Central memory CD4-positive, alpha-beta T cell (primary cell): ENCODE measurements around the gene CTNNA2.

Experiments used
- DNase-seq: peaks from one replicate; pipeline ENCODE4 v3.0.0; 2022

CTNNA2 gene

DNA sequence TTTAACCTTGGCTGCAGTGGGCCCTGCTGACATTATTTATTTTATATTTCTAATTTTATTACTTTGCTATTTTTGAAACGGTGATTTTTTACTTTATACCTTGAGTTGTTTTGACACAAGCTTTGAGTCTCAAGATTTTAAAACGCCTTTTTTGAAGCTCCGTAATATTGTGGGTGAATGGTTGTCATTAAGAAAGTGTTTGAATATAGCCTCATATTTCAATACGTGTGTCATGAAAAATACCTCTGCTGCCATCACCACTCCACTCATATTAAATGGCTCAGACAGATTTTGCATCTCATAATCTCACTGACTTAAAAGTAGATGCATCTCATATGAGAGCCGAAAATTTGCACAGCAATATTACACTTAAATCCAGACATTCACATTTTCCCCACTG, 106.6 kb downstream of the CTNNA2 start:
- DNase-seq = no peak

DNA sequence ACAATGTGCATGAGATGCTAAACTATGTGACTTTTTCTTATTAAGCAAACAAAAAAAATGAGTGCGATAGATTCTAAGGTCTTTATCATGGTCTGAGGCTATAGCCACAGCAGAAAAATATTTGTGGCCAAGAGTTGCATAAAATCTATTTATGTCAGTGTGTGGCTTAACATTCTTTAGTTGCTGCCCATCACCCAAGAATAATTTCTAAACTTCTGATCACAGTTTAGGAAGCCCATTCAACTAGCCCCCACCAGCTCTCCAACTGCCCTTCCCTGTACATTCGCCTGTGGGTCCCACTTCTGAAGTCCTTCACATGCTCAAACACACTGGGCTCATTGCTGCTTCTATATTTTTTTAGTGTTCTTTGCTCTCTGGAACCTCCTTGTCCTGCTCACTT, 107.1 kb downstream of the CTNNA2 start:
- no peak for DNase-seq

DNA sequence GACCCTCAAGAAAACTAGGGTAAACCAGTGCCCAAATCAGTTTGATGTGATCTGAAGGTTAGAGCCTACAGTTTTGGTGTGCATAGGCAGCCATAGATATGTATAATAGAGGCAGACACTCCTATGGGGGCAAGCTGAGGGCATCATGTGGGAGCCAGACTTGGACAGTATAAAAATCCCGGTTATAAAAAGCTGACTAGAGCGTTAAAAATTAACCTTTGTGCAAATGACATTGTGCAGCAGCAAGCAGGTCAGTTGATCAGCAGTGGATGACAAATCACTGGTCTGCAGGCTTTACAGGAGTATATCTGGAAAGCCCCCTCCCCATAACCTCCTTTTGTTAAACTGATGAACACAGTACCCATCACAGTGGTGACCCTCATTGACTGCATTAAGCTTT, 107.8 kb downstream of the CTNNA2 start:
- no peak for DNase-seq

DNA sequence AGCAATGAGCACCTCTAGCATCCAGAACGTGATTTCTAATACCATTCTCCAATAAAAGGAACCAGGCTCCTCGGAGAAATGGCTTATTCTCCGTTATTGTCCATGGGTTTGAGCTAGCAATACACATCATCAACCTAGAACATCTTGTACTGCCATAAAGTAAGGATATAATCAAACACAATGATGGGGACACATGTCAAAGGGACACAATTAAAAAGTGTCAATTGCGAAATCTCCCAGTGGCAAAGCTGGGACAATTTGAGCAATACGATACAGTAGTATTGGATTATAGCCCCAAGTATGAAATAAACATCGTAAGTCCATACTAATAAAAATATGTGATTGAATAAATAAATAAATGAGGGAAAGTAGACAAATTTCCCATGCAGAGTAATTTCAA, 108.4 kb downstream of the CTNNA2 start:
- DNase-seq = no peak

DNA sequence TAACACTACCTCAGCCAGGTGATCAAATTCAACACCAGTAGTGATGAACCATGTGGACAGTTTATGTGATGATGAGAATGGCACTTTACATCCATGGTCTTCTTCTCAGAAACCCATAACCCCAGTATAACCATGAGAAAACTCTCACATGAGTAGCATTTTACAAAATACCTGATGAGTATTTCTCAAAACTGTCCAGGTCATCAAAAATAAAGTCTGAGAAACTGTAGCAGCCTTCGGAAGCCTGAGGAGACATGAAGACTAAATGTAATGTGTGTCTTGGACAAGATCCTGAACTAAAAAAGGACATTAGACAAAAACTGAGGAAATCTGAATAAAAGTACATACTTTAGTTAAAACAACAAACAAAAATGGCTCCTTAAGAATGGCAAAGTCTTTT, 108.9 kb downstream of the CTNNA2 start:
- no peak for DNase-seq

DNA sequence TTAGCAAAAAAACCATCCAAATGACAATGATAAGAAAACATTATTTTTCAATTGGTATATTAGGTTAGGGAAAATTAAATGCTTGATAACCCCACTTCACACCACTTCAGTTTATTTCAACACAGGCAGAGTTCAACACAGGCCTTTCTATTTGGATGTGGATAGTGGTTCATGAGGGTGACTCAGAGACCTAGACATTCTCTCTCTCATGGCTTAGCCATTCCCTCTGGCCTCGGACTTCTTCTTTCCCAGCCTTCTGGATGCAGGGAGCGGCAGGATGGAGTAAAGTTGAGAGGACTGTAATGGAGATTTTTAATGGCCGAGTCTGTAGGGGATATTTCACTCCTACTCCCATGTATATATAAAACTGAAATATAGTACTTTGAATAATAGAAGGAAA, 109.7 kb downstream of the CTNNA2 start:
- DNase-seq = no peak

DNA sequence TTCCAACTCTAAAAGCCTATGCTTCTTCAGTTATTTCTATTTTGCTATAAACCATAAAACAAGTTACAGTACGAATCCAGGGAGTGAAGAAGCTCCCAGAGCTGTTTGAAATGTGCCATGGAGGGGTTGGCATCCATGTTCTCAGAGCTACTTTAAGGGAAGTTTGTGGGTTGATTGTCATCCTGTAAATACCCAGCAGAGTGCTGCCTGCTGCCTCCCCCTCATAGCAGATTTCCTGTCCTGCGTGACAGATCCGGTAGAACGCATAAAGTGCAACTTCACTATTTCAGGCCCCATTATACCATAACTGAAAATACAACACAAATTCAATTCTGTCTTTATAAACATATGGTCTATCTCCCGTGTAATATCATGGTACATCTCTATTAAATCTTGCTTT, 114.4 kb downstream of the CTNNA2 start:
- DNase-seq = no peak

DNA sequence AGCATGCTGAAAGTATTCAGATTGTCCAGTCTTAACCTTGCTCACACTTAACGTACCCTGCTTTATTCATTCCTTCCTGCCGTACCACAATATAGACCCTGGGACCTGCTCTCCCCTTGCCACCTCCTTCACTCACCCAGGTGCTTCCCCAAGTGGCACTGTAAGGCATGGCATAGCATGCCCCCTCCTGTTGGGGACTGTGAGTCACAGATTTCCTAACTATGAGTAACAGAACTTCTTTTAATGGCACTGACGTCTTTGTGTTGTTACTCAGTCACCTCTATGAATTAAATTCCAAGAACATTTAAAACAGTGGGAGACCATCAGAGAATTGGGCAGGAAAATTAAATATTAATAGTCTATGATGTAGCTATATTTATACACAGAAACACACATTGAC, 117.2 kb downstream of the CTNNA2 start:
- no peak for DNase-seq

DNA sequence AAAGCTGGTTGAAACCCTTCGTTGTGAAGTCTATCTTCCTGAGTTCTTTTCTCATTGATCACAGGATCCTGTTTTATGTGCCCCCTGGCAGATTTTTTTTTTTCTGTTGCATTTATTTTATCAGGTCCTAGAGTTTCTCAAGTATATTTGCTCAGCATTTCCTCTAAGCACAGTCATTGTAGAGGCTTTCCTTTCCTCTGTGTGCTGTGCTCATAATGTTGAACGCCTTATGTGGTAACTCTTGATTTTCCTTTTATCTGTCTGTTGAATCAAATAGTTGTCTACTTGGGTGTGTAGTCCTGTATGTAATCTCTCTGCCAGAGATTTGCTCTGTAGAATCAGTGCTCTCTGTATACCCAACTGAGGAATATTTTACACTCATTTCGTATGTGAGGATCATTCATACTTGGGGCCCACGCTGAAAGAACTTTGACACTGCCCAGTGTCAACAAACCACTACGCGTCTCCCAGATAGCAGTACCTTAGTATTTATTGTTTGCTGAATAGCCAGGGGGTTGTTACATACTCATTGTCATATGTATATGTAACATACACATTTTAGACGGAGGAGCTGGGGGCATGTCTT, 118.2 kb downstream of the CTNNA2 start:
- DNase-seq = no peak

DNA sequence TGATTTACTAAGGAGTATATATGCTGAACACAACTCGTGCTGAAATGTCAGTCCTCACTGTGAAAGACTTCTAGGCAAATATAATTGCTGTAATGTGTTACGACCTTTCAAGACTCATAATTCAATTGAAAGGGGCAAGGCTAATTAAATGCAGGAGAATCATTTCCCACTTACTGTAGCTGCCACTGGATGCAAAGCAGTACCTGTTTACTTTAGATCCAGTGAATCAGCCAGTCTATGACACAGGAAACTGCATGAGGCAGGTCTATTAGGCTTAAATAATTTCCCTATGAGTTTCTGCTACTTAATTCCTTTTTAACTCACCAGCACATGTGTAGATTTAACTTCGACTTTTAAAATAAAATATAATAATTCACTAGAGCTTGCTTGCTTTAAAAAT, 125.6 kb downstream of the CTNNA2 start:
- DNase-seq = no peak

DNA sequence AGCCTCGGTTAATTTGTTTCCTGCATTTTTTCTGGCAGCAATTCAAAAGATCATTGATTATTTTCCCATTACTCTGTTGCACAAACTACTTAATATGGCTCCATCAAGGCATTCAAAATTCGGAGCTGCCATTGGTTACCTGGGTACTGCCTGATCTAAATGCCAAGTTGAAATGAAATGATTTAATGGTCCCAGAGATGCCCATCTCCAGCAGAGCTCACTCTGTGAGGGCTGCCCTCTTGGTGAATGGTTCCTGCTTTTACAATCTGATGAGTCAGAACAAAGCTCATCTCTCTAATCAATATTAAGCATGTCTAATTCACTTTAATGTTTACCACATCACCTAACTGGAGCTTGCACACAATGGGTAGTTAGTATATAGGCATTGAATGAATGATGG, 126.1 kb downstream of the CTNNA2 start:
- DNase-seq = no peak

DNA sequence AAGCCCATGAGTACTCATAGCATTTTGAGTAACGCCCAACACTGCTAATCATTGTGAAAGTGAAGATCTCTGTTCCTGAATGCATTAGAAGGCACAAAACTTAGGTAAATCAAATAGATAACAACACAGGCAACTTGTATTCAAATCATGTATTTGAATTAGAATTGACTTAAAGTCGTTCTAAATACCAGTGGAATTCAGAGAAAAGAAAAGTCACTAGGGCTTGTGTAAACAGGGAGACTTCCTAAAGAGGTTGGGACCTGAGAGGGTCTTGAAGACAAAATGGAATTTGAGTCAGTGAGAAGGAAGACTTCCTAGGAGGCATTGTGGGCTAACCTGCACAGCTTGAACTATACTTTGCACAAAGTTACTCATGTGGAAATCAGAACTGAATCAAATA, 127.2 kb downstream of the CTNNA2 start:
- no peak for DNase-seq

DNA sequence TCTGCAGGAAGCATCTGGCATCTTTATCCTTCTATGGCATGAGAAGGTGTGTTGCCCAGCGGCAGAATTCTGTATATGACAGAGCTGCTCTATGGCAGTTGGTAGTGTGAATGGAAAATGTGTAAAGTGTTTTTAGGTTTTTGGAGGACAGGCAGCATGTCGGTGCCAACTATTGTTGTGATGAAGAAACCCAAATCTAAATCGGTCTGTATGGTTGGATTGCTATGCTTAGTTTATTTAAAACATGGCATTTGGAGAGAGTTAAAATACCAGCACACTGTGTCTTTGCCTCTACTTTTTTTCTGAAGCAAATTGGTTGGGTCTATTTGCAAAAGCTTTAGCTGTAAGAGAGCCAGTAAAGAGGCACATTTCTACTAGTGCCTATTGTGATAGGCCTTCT, 136.7 kb downstream of the CTNNA2 start:
- DNase-seq = no peak

DNA sequence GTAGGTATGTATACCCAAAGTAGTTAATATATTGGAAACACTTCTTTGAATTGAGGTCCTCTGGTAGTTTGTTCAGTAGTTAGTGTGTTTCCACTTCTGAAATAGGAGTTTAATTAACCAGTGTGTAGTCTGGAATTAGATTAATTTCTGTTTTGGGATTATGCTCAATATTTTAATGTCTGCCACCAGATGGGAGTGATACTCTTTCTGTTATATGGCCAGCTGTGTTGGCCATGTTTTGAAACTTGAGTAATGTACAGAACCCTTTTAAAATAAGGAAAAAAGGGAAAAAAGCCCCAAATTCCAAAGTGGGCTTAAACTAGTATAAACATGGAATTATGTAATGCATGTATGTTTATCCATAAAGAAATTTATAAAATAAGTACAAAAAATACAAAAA, 147.7 kb downstream of the CTNNA2 start:
- no peak for DNase-seq

DNA sequence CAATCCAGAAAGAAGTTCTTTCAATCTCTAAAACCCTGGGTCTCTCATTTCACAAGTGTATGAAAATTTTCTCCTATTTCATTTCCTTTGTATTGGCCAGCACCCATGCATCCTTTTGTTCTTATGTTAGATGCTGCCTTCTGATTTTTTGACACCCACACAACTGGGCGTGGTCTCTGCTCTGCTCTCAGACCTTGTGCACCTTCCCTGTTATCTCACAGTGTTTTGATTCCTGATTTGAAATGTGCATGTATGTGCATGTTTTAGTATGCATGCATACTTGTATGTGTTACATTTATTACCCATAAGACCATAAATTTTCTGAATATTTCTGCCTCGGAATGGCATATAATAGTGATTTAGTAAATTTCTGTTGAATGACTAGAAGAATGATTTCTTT, 152.2 kb downstream of the CTNNA2 start:
- DNase-seq = no peak

DNA sequence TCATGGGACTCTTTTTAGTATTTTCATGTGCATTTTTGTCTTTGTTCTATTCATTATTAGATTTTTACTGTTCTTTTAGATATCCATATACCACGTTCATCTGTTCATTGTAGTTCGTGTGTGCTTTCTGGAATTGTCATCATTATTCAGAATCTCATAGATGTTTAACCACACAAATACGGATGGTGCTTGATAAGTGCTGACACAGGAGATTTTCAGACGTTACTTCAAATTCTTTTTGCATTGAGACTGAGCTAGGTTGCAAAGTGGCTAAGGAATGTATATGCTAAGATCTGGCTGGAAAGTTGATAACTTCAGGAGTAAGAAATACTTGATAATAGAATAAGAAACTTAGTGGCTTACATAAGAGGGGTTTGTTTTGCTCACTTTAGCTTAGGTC, 153.6 kb downstream of the CTNNA2 start:
- no peak for DNase-seq

DNA sequence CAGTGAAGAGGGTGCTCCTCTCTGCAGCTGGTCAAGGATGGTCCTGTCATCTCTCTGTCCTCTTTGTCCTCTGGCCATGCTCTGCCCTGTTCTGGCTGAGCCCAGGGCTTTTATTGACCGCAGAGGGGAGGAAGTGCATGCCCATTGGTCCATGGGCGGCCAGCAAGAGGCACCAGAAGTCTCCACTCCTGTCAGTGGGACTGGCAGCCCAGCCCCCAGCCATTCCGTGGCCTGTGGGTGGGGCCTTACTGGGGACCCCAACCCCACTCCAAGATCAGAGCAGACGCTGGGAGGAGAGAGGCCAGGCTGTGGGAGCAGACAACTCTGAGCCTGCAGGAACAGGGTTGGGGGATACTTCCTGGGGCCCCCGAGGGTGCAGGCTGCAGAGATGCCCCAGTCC, 156.9 kb downstream of the CTNNA2 start:
- DNase-seq = no peak

DNA sequence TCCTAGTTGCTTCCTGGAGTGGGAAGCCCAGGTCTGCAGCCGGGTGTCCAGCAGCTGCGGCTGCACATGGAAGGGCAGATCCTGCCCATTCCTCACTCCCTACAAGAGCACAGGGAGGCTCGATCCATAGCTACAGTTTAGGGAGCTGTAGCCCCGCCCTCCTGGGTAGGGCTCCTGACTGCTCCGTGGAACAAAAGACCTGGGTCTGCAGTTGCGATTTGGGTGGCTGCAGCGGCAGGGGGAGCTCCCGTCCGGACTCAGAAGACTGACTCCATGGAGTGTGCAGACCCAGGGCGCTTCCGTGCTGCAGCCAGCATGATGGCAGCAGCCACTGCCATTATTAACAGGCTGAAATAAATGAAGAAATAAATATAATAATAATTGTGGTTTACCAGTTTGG, 157.3 kb downstream of the CTNNA2 start:
- no peak for DNase-seq

DNA sequence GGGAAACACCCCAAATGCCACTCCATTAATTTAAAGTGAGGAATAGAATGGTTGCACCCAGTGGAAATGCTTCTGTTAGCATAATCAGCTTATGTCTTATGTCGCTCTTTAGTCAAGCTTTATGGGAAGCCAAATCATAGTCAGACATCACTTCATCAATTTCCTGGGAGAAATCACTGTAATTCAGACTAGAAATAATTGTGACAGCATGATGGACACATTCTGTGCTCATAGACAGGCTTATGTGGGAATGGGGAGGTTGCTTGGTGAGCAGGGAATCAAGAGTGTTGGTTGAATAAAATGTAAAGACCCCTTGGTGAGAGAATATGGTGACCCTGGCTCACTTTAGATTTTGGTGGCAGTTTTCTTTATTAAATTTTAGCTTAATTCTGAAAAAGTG, 174.0 kb downstream of the CTNNA2 start:
- DNase-seq = no peak

DNA sequence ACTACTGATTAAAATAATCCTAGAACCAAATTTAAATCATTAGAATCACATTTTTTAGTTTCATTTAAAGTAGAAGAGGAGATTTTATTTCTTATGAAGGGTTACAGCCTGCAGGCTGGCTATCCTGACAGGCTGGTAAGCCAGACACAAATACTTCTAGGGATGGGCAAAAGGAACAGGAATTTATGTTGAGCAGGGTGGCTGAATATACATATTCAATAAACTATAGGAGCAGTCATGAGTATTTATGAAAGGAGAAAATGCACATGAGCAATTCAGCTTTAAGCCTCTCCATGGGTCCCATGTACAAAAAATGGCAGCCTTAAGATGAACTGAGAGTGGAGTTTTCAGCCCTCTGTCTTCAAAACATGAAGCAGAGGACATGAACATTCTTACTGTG, 182.4 kb downstream of the CTNNA2 start:
- no peak for DNase-seq

DNA sequence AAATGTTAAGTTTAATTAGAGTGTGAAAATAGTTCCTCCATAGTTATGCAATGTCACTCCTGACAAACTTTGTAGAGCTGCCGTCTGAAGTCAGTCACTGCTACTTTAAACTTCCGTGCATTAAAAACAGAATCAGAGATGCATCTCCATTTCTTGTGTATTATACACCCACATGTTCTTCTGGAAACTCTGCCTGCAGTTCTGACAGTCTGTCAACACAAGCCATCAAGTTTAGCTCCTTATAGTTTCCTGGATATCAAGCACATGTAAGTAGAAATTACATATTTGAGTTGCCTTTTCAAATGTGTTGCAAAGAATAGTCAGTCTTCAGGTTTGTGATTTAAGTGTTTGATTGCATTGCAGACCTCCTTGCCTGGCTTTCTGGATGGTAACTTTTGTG, 184.3 kb downstream of the CTNNA2 start:
- no peak for DNase-seq

DNA sequence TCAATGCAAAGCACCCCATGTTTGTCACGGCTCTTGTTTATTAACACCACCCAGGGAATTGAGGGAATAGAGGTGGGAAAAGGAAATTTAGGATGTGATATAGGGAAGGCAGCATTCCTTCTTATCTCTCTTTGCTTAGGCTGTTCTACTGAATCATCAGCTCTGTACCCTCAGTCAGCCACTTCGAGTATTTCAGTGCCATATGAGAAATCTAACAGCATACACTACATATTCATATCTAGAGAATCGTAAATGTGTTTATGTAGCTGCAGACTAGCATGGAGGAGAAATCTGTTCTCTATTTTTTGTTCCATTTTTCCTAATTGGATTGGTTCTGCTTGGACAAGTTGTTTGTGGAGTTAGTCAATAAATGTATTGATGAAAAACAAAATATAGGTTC, 187.8 kb downstream of the CTNNA2 start:
- DNase-seq = no peak

DNA sequence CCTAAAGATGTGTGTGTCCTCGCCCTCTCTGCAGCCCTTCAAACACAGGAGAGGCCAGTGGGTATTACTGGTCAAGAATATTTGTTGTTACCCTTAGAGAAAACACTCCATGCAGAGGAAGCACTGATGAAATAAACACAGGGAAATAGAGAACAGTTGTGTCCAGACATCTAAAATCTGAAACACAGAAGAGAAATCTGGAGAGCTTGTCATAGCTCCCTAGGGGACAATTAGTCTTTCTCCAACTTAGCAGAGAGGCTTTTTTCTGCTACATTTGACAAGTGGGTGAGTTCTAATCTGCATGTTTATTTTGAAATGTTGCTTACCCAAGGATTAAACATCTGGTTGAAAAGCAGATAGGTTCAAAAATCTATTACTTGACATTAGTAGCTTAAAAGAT, 190.1 kb downstream of the CTNNA2 start:
- DNase-seq = no peak

DNA sequence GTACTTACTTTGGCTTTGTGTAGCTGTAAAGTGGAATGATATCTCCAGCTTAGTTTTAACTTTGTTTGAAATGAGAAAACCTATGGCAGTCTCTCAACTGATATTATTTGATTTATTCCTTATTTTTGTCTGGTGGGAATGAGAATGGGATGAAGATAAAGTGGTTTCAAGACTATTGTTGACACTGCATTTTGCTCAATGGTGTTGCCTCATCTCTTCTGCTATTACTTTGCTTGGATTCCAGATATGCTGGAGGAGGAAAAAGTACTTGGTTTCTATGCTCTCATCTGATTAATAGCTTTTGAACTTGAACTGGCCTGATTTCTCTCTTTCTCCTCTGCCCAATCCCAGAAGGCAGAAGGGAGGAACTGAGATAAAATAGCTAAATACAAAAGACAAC, 198.2 kb downstream of the CTNNA2 start:
- no peak for DNase-seq

DNA sequence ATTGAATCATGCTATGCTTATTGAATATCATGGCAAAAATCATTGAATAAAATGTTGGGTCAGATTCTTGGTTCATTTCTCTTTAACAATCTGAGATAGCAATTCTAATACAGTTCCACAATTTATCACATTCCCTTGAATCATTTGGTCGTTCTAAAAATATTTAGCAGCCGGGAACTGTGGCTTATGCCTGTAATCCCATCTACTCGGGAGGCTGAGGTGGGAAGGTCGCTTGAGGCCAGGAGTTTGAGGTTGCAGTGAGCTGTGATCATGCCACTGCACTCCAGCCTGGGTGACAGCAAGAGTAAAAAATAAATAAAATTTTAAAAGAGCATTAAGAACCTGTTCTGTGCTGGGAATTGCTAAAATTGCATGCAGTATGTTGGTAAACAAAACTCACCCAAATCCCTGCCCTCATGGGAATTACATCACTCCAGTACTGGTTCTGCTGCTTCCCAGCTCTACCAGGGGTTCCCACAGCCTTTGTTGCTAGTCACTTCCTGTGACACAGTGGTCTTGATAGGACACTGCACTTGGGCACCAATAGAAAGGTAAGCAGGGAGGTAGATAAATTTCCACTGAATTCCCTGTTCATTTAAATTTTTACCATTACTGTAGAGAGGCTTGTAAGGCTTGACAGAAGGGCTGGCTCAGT, 200.4 kb downstream of the CTNNA2 start:
- DNase-seq = no peak
